ENCODE data around the gene PRKAR2B.

The PRKAR2B gene

GRCh38 chr7:107043491-107043890, 1.0 kb upstream of the PRKAR2B start:
- DNase-seq: no peak
- H3K4me1 Mint-ChIP-seq: peaks cover 28% of the 10 kb centered on the region
- no peaks in the 10 kb centered on the region for H3K36me3 Mint-ChIP-seq (ENCODE audit: low read depth)
- H3K4me3 Mint-ChIP-seq: peak overlapping the region; percentile 80
- H3K27me3 Mint-ChIP-seq (ENCODE audit: low read depth, poor library complexity): peaks cover 25% of the 10 kb centered on the region
- no peak overlapping the region for H3K27ac Mint-ChIP-seq
- H3K9me3 Mint-ChIP-seq: peaks cover 9% of the 10 kb centered on the region
- TF ChIP-seq, protein P1, sequence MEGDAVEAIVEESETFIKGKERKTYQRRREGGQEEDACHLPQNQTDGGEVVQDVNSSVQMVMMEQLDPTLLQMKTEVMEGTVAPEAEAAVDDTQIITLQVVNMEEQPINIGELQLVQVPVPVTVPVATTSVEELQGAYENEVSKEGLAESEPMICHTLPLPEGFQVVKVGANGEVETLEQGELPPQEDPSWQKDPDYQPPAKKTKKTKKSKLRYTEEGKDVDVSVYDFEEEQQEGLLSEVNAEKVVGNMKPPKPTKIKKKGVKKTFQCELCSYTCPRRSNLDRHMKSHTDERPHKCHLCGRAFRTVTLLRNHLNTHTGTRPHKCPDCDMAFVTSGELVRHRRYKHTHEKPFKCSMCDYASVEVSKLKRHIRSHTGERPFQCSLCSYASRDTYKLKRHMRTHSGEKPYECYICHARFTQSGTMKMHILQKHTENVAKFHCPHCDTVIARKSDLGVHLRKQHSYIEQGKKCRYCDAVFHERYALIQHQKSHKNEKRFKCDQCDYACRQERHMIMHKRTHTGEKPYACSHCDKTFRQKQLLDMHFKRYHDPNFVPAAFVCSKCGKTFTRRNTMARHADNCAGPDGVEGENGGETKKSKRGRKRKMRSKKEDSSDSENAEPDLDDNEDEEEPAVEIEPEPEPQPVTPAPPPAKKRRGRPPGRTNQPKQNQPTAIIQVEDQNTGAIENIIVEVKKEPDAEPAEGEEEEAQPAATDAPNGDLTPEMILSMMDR (IDR thresholded peaks at IDR 0.05): no peak

GRCh38 chr7:107043921-107044346, 571 bp upstream of the PRKAR2B start:
- no peak for DNase-seq
- TF ChIP-seq, protein P1 (IDR thresholded peaks at IDR 0.05): no peak
- peaks cover 9% of the 10 kb centered on the region for H3K9me3 Mint-ChIP-seq
- H3K36me3 Mint-ChIP-seq (ENCODE audit: low read depth): no peaks in the 10 kb centered on the region
- peaks cover 28% of the 10 kb centered on the region for H3K27me3 Mint-ChIP-seq (ENCODE audit: low read depth, poor library complexity)
- H3K4me3 Mint-ChIP-seq: peak overlapping the region; percentile 80
- peaks cover 28% of the 10 kb centered on the region for H3K4me1 Mint-ChIP-seq
- no peak overlapping the region for H3K27ac Mint-ChIP-seq

GRCh38 chr7:107045195-107045960, 873 bp downstream of the PRKAR2B start:
- Mint-ChIP-seq H3K36me3 (ENCODE audit: low read depth) (no peaks in the 10 kb centered on the region), H3K27me3 (ENCODE audit: low read depth, poor library complexity) (peaks cover 28% of the 10 kb centered on the region), H3K4me3 (peak overlapping the region; percentile 90), H3K4me1 (peaks cover 28% of the 10 kb centered on the region), H3K27ac (no peak overlapping the region), H3K9me3 (peaks cover 9% of the 10 kb centered on the region)
- DNase-seq: peak; percentile 16
- TF ChIP-seq, protein P1 (IDR thresholded peaks at IDR 0.05): no peak

GRCh38 chr7:107045980-107046379, 1.5 kb downstream of the PRKAR2B start:
- H3K27ac Mint-ChIP-seq: no peak overlapping the region
- peaks cover 6% of the 10 kb centered on the region for H3K9me3 Mint-ChIP-seq

GRCh38 chr7:107046491-107047259, 2.2 kb downstream of the PRKAR2B start:
- peak overlapping the region; percentile 90 for H3K4me3 Mint-ChIP-seq
- peaks cover 28% of the 10 kb centered on the region for H3K27me3 Mint-ChIP-seq (ENCODE audit: low read depth, poor library complexity)
- H3K27ac Mint-ChIP-seq: no peak overlapping the region
- TF ChIP-seq, protein P1 (IDR thresholded peaks at IDR 0.05): no peak
- peaks cover under 1% of the 10 kb centered on the region for H3K9me3 Mint-ChIP-seq
- DNase-seq: no peak
- no peaks in the 10 kb centered on the region for H3K36me3 Mint-ChIP-seq (ENCODE audit: low read depth)
- H3K4me1 Mint-ChIP-seq: peaks cover 21% of the 10 kb centered on the region

More at GRCh38 chr7:107045980-107046379, 1.5 kb downstream of the PRKAR2B start:
- Mint-ChIP-seq H3K4me1 (peaks cover 28% of the 10 kb centered on the region), H3K27me3 (ENCODE audit: low read depth, poor library complexity) (peaks cover 28% of the 10 kb centered on the region), H3K4me3 (peak overlapping the region; percentile 90), H3K36me3 (ENCODE audit: low read depth) (no peaks in the 10 kb centered on the region)
- TF ChIP-seq, protein P1 (IDR thresholded peaks at IDR 0.05): no peak
- no peak for DNase-seq
